Liver (tissue), 9 donors: Measurements from ENCODE around the gene SLC5A2. TPM values are rescaled to one million over a fixed set of nuclear protein-coding genes. Genes with fewer than 3 reads are reported as not detected.

ENCODE experiments used
- DNase-seq: peaks from one replicate; pipeline ENCODE4 v3.0.0-alpha.2; 2017; ENCODE audit warnings: low spot score
- H3K27ac ChIP-seq, 2 donors: one replicate each; pipeline ENCODE4 v1.7.0; 2013; ENCODE audit warnings: inconsistent platforms in 2 of 2, low read length in 2 of 2, control low read depth in 1 of 2, low read depth in 1 of 2, mild to moderate bottlenecking in 1 of 2
- H3K27me3 ChIP-seq, 4 donors: one replicate each; pipeline versions ENCODE4 v1.6.1 to v1.7.0; 2013; ENCODE audit warnings: low read length in 3 of 4, inconsistent platforms in 1 of 4, mild to moderate bottlenecking in 1 of 4, moderate library complexity in 1 of 4; ENCODE audit not compliant: control insufficient read depth in 4 of 4, insufficient read depth in 4 of 4
- H3K36me3 ChIP-seq, 4 donors: one replicate each; pipeline versions ENCODE4 v1.6.1 to v1.7.0; 2013; ENCODE audit warnings: low read length in 3 of 4, mild to moderate bottlenecking in 3 of 4, low read depth in 1 of 4, moderate library complexity in 1 of 4; ENCODE audit not compliant: control insufficient read depth in 4 of 4, insufficient read depth in 3 of 4
- H3K4me1 ChIP-seq, 4 donors: one replicate each; pipeline versions ENCODE4 v1.6.1 to v1.7.0; 2013; ENCODE audit warnings: low read length in 3 of 4, mild to moderate bottlenecking in 3 of 4, moderate library complexity in 1 of 4; ENCODE audit not compliant: control insufficient read depth in 4 of 4, insufficient read depth in 4 of 4
- H3K4me3 ChIP-seq, 3 donors: one replicate each; pipeline versions ENCODE4 v1.6.1 to v1.7.0; 2013; ENCODE audit warnings: low read length in 3 of 3, control low read depth in 1 of 3, low read depth in 1 of 3, mild to moderate bottlenecking in 1 of 3
- H3K9ac ChIP-seq, 2 donors: one replicate each; pipeline ENCODE4 v1.7.0; 2013; ENCODE audit warnings: low read length in 2 of 2, mild to moderate bottlenecking in 2 of 2, moderate library complexity in 2 of 2, control low read depth in 1 of 2, low read depth in 1 of 2
- H3K9me3 ChIP-seq, 4 donors: one replicate each; pipeline versions ENCODE4 v1.6.1 to v1.7.0; 2013; ENCODE audit warnings: low read length in 3 of 4; ENCODE audit not compliant: control insufficient read depth in 4 of 4
- CTCF ChIP-seq: fragments of 150-350 bp; IDR thresholded peaks from 2 replicates; pipeline ENCODE4 v1.5.1; 2017; ENCODE audit warnings: improper control_type of control experiment, low read depth, low read length; ENCODE audit not compliant: missing input control
- EGR1 ChIP-seq, 2 donors: IDR thresholded peaks; 2 replicates each; pipeline ENCODE4 v1.6.1; 2016 to 2018; ENCODE audit warnings: antibody characterized with exemption in 2 of 2, low read depth in 2 of 2
- FOXA2 ChIP-seq: IDR thresholded peaks from 2 replicates; pipeline ENCODE4 v1.6.1; 2016; ENCODE audit warnings: antibody characterized with exemption
- GABPA ChIP-seq, 2 donors: IDR thresholded peaks in 1 of 2; conservative IDR thresholded peaks in 1 of 2; 2 replicates each; pipeline ENCODE4 v1.6.1; 2016; ENCODE audit warnings: antibody characterized with exemption in 2 of 2, mild to moderate bottlenecking in 1 of 2, moderate library complexity in 1 of 2
- HNF4A ChIP-seq, 2 donors: conservative IDR thresholded peaks; 2 replicates each; pipeline ENCODE4 v1.6.1; 2016; ENCODE audit warnings: antibody characterized with exemption in 2 of 2, mild to moderate bottlenecking in 2 of 2
- HNF4G ChIP-seq: IDR thresholded peaks from 2 replicates; pipeline ENCODE4 v1.6.1; 2016; ENCODE audit warnings: antibody characterized with exemption
- NR2F2 ChIP-seq: IDR thresholded peaks from 2 replicates; pipeline ENCODE4 v1.6.1; 2016; ENCODE audit warnings: antibody characterized with exemption
- RAD21 ChIP-seq, 2 donors: IDR thresholded peaks; 2 replicates each; pipeline ENCODE4 v1.6.1; 2016; ENCODE audit warnings: antibody characterized with exemption in 2 of 2, mild to moderate bottlenecking in 2 of 2
- REST ChIP-seq: IDR thresholded peaks from 2 replicates; pipeline ENCODE4 v1.6.1; 2016; ENCODE audit warnings: antibody characterized with exemption, mild to moderate bottlenecking
- RXRA ChIP-seq, 2 donors: IDR thresholded peaks; 2 replicates each; pipeline ENCODE4 v1.6.1; 2017 to 2018; ENCODE audit warnings: antibody characterized with exemption in 2 of 2, mild to moderate bottlenecking in 1 of 2
- SP1 ChIP-seq: IDR thresholded peaks from 2 replicates; pipeline ENCODE4 v1.6.1; 2018; ENCODE audit warnings: antibody characterized with exemption, mild to moderate bottlenecking
- YY1 ChIP-seq: IDR thresholded peaks from 2 replicates; pipeline ENCODE4 v1.6.1; 2016; ENCODE audit warnings: antibody characterized with exemption, mild to moderate bottlenecking
- ZBTB33 ChIP-seq: IDR thresholded peaks from 2 replicates; pipeline ENCODE4 v1.6.1; 2016; ENCODE audit warnings: antibody characterized with exemption
- WGBS: extraction: QIAGEN DNeasy Blood & Tissue Kit; methylation state at CpG from one replicate; pipeline ENCODE4 v1.1.7; 2013; 5-methylcytosine and 5-hydroxymethylcytosine counted together
- polyA plus RNA-seq, 2 donors: library from polyadenylated mRNA; stranded (reverse) in 1 of 2; unstranded in 1 of 2; fragments of 200-250 nt in 1 of 2; fragments of >200 nt in 1 of 2; fragmentation: Nextera tagmentation in 1 of 2; extraction: Ambion mirVana in 1 of 2; gene quantifications; one replicate each; pipeline versions ENCODE4 v1.2.1 to v1.2.3, GENCODE V29; 2013 to 2015
- total RNA-seq, 2 donors: library from RNA; depleted of rRNA; stranded (reverse); fragments of >200 nt; gene quantifications; one replicate each; pipeline ENCODE4 v1.2.3, GENCODE V29; 2014
- TF ChIP-seq, protein P1 (sequence below): IDR thresholded peaks from 2 replicates; pipeline ENCODE4 v1.6.1; 2016; ENCODE audit warnings: antibody characterized with exemption
- donor health status: healthy.
- donor health status: healthy.
- donor health status: healthy.
- donor health status: healthy.
- donor health status: healthy.

SLC5A2 gene
- total and polyA plus RNA-seq, 4 donors, result 0.14 to 8.1 (median 0.93) TPM; not detected in 1

DNA sequence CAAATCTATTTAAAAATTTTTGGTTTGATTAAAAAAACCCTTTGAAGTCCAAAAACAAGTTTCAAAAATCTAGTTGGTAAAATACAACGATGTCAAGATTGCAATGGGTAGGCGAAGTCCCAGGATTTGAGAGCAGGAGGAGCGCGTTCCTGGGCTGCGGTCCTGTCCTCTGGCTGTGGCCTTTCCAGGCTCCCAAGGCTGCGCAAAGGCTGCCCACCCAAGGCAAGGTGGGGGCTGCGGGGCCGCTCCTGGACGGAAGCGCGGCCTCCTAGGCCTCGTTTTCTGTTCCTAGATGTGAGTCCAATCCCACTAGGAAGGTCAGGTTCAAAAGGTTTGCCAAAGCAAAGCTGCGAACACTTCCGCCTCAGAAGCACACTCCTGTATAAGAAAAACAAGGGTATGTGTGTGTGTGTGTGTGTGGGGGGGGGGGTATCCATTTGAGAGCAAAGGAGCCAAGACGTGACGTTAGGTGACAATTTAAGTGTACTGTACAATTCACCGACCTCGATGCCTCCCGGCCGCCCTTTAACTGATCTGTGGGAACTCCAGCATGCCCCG, 54.0 kb downstream of the SLC5A2 start:
- TF ChIP-seq, protein P1, sequence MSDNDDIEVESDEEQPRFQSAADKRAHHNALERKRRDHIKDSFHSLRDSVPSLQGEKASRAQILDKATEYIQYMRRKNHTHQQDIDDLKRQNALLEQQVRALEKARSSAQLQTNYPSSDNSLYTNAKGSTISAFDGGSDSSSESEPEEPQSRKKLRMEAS, result no peak
- TF ChIP-seq YY1 (no peak), REST (no peak), ZBTB33 (no peak), EGR1 (IDR thresholded peaks at IDR 0.05; ENCODE audit: low read depth in 2 of 2) (no peak), CTCF (no peak), HNF4G (no peak), NR2F2 (no peak), RAD21 (IDR thresholded peaks at IDR 0.05) (no peak)
- H3K9ac ChIP-seq, result no peak overlapping the region
- peaks cover 0 to 11% (median 1%) of the 10 kb centered on the region in 4 donors for H3K9me3 ChIP-seq
- H3K27me3 ChIP-seq, result peaks cover 0 to 4% (median 3%) of the 10 kb centered on the region in 4 donors
- peak overlapping the region in 1 of 3 donors; percentile 44 for H3K4me3 ChIP-seq
- 69% methylated on average over 21 of the region's 21 CpGs for WGBS
- H3K4me1 ChIP-seq, result no peaks in the 10 kb centered on the region
- H3K27ac ChIP-seq, result no peak overlapping the region
- DNase-seq, result no peak
- H3K36me3 ChIP-seq, result no peaks in the 10 kb centered on the region

- DNase-seq, result peak; percentile 56
- TF ChIP-seq CTCF, result no peak
- no peak for TF ChIP-seq YY1
- no peak for TF ChIP-seq FOXA2
- no peak for TF ChIP-seq RAD21 (IDR thresholded peaks at IDR 0.05)
- TF ChIP-seq GABPA (IDR thresholded peaks at IDR 0.05 in 1 of 2, conservative IDR thresholded peaks at IDR 0.05 in 1 of 2), result no peak
- TF ChIP-seq SP1, result no peak
- no peak for TF ChIP-seq RXRA (IDR thresholded peaks at IDR 0.05)
- TF ChIP-seq HNF4A (conservative IDR thresholded peaks at IDR 0.05), result no peak
- TF ChIP-seq EGR1 (IDR thresholded peaks at IDR 0.05; ENCODE audit: low read depth in 2 of 2), result no peak
- no peak for TF ChIP-seq REST
- TF ChIP-seq, protein P1, result no peak
These were observed 54.7 kb downstream of the SLC5A2 start for GRCh38 chr16:31537362-31538242.

More at GRCh38 chr16:31537362-31538242, 54.7 kb downstream of the SLC5A2 start:
- Histone ChIP-seq H3K4me1 (no peaks in the 10 kb centered on the region), H3K4me3 (peak overlapping the region in 1 of 3 donors; percentile 44), H3K9me3 (peaks cover 0 to 11% (median 1%) of the 10 kb centered on the region in 4 donors), H3K9ac (no peak overlapping the region), H3K27me3 (peaks cover 0 to 4% (median 3%) of the 10 kb centered on the region in 4 donors), H3K36me3 (no peaks in the 10 kb centered on the region), H3K27ac (no peak overlapping the region)
- WGBS, result 9% methylated on average over 57 of the region's 57 CpGs
